Heart left ventricle (tissue), 13 donors: ENCODE results near the gene RFXAP.

Source experiments
- CTCF ChIP-seq, 12 donors: fragments of 200-600 bp; sonication (generic) in 4 of 12; IDR thresholded peaks; one replicate each; pipeline versions ENCODE4 v1.5.0 to v1.8.0; 2018 to 2022; ENCODE audit warnings: antibody characterized with exemption in 12 of 12, mild to moderate bottlenecking in 5 of 12
- POLR2A ChIP-seq, 2 donors: fragments of 450-650 bp; IDR thresholded peaks; one replicate each; pipeline ENCODE4 v1.6.1; 2017; ENCODE audit warnings: antibody characterized with exemption in 2 of 2, mild to moderate bottlenecking in 2 of 2, moderate library complexity in 2 of 2
- donor health status: ischemic (EF 13 %, LVEDD 7.1; RV severe dilation, severe dysfunction).
- donor health status: DM: no; HTN: yes; CAD: no.
- donor health status: DM: no; HTN: no; CAD: no.
- donor health status: ischemic (EF 25% LVEDD 6.9; RV normal size, moderate dysfunction).
- donor health status: ischemic (EF 25% LVEDD 5.7; RV mildly dilated, moderate dysfunction).
- donor health status: ischemic (EF 35%, LVEDD 5.7; RV mildly dilated, moderate dysfunction).
- donor health status: nonischemic (EF 11% LVEDD 7.7; RV severe dilation, severe dysfunction).
- donor health status: DM: yes; HTN: yes; CAD: no.
- donor health status: PGD.
- donor health status: ischemic (EF 29% LVEDD 5.4; RV normal size, mild dysfunction).
- donor health status: nonischemic (EF 23%, LVEDD 6.1; RV moderate dilation, normal function).

- TF ChIP-seq CTCF (IDR thresholded peaks at IDR 0.05) (no peak), POLR2A (IDR thresholded peaks at IDR 0.05) (no peak)
Measured at GRCh38 chr13:36772853-36773252, 46.2 kb upstream of the RFXAP start.
